Loucy (cell line): ENCODE measurements around the gene ZNF831.

Experiments
- H2AFZ ChIP-seq: fragments of 200-600 bp; sonication (generic); 2 replicates; pipeline ENCODE4 v1.6.0; 2016; ENCODE audit warnings: antibody characterized with exemption, mild to moderate bottlenecking, low read length, moderate library complexity
- H3F3A ChIP-seq: fragments of 200-600 bp; 2 replicates; pipeline ENCODE4 v1.6.0; 2016; ENCODE audit warnings: antibody characterized with exemption, low read depth, mild to moderate bottlenecking
- H3K27me3 ChIP-seq: fragments of 200-600 bp; sonication (generic); 2 replicates; pipeline ENCODE4 v1.6.1; 2014; ENCODE audit warnings: low read length, mild to moderate bottlenecking; ENCODE audit not compliant: insufficient read depth, poor library complexity, severe bottlenecking
- H3K36me3 ChIP-seq: fragments of 200-600 bp; sonication (generic); 2 replicates; pipeline ENCODE4 v1.6.1; 2016; ENCODE audit warnings: low read length; ENCODE audit not compliant: insufficient read depth
- H3K4me1 ChIP-seq: fragments of 200-600 bp; sonication (generic); 2 replicates; pipeline ENCODE4 v1.5.1; 2014; ENCODE audit warnings: low read length, mild to moderate bottlenecking; ENCODE audit not compliant: insufficient read depth, poor library complexity, severe bottlenecking
- H3K4me2 ChIP-seq: fragments of 200-600 bp; sonication (generic); 2 replicates; pipeline ENCODE4 v1.6.0; 2014; ENCODE audit warnings: antibody characterized with exemption, low read length, low read depth, mild to moderate bottlenecking; ENCODE audit not compliant: poor library complexity, severe bottlenecking
- H3K4me3 ChIP-seq: fragments of 200-600 bp; sonication (generic); 2 replicates; pipeline ENCODE4 v1.5.1; 2014; ENCODE audit warnings: low read length, mild to moderate bottlenecking, mixed read lengths; ENCODE audit not compliant: poor library complexity, severe bottlenecking
- H3K79me2 ChIP-seq: fragments of 200-600 bp; sonication (generic); 2 replicates; pipeline ENCODE4 v1.6.1; 2014; ENCODE audit warnings: low read length; ENCODE audit not compliant: insufficient read depth
- H3K9ac ChIP-seq: fragments of 200-600 bp; sonication (generic); 2 replicates; pipeline ENCODE4 v1.6.0; 2014; ENCODE audit warnings: mild to moderate bottlenecking, low read depth, low read length, moderate library complexity; ENCODE audit not compliant: poor library complexity, severe bottlenecking
- H3K9me2 ChIP-seq: fragments of 200-600 bp; sonication (generic); replicated peaks from 2 replicates; pipeline ENCODE4 v1.6.1; 2016; ENCODE audit warnings: low read depth, low read length, mixed read lengths
- H3K9me3 ChIP-seq: fragments of 200-600 bp; sonication (generic); 2 replicates; pipeline ENCODE4 v1.6.1; 2014; ENCODE audit warnings: mild to moderate bottlenecking, antibody characterized with exemption, low read length, low read depth; ENCODE audit not compliant: insufficient read depth
- H4K20me1 ChIP-seq: fragments of 200-600 bp; sonication (generic); 2 replicates; pipeline ENCODE4 v1.6.0; 2014; ENCODE audit warnings: antibody characterized with exemption, low read length, mild to moderate bottlenecking; ENCODE audit not compliant: insufficient read depth, poor library complexity, severe bottlenecking
- EZH2phosphoT487 ChIP-seq: fragments of 200-600 bp; IDR thresholded peaks from 2 replicates; pipeline ENCODE4 v1.6.1; 2018; ENCODE audit warnings: antibody characterized with exemption, mild to moderate bottlenecking, moderate library complexity, borderline replicate concordance
- TF ChIP-seq, protein P1 (sequence below): fragments of 200-600 bp; sonication (generic); conservative IDR thresholded peaks from 2 replicates; pipeline ENCODE4 v1.5.1; 2014; ENCODE audit warnings: mild to moderate bottlenecking, antibody characterized with exemption, low read length

ZNF831 gene

GRCh38 chr20:59207742-59208357 is 44.2 kb downstream of the ZNF831 start:
- Histone ChIP-seq H3K27me3 (no peaks in the 10 kb centered on the region), H3K9ac (no peak overlapping the region)

DNA sequence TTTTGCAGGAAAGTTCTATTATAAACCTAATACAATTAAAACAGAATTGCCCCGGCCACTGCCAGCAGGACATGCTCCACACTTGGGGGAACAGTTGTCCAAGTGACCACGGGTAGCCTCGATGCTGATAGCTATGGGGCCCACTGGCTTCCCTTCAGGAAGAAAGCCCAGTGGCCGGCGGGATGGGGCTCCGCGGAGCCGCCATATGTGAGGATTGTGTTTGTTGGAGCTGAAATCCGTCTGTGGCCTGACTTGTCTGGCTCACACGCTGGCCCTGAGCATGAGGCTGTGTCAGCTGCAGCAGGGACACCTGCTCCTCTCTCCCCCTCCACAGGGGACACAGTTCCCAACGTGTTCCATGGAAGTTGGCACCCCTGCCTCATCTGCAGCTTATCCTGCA is 46.6 kb downstream of the ZNF831 start:
- no peak overlapping the region for H3K9ac ChIP-seq
- TF ChIP-seq, protein P1, sequence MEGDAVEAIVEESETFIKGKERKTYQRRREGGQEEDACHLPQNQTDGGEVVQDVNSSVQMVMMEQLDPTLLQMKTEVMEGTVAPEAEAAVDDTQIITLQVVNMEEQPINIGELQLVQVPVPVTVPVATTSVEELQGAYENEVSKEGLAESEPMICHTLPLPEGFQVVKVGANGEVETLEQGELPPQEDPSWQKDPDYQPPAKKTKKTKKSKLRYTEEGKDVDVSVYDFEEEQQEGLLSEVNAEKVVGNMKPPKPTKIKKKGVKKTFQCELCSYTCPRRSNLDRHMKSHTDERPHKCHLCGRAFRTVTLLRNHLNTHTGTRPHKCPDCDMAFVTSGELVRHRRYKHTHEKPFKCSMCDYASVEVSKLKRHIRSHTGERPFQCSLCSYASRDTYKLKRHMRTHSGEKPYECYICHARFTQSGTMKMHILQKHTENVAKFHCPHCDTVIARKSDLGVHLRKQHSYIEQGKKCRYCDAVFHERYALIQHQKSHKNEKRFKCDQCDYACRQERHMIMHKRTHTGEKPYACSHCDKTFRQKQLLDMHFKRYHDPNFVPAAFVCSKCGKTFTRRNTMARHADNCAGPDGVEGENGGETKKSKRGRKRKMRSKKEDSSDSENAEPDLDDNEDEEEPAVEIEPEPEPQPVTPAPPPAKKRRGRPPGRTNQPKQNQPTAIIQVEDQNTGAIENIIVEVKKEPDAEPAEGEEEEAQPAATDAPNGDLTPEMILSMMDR = no peak
- no peak for TF ChIP-seq EZH2phosphoT487
- no peak overlapping the region for H3K4me3 ChIP-seq
- H3K79me2 ChIP-seq = no peaks in the 10 kb centered on the region
- no peaks in the 10 kb centered on the region for H3K9me2 ChIP-seq
- no peaks in the 10 kb centered on the region for H3K9me3 ChIP-seq
- no peaks in the 10 kb centered on the region for H3K36me3 ChIP-seq
- H2AFZ ChIP-seq = no peak overlapping the region
- H3F3A ChIP-seq = no peaks in the 10 kb centered on the region
- no peaks in the 10 kb centered on the region for H4K20me1 ChIP-seq
- no peak overlapping the region for H3K4me2 ChIP-seq
- H3K4me1 ChIP-seq = no peaks in the 10 kb centered on the region
- H3K27me3 ChIP-seq = no peaks in the 10 kb centered on the region

More at GRCh38 chr20:59207742-59208357, 44.2 kb downstream of the ZNF831 start:
- Histone ChIP-seq H3K9me3 (no peaks in the 10 kb centered on the region), H3K79me2 (no peaks in the 10 kb centered on the region), H3K4me3 (no peak overlapping the region), H3K9me2 (no peaks in the 10 kb centered on the region), H3F3A (no peaks in the 10 kb centered on the region), H4K20me1 (no peaks in the 10 kb centered on the region), H3K36me3 (no peaks in the 10 kb centered on the region), H3K4me2 (no peak overlapping the region), H3K4me1 (no peaks in the 10 kb centered on the region), H2AFZ (no peak overlapping the region)
- TF ChIP-seq, protein P1 = peak; percentile 86
- TF ChIP-seq EZH2phosphoT487 = no peak

- H3K4me1 ChIP-seq = no peaks in the 10 kb centered on the region
- H2AFZ ChIP-seq = no peak overlapping the region
- no peaks in the 10 kb centered on the region for H3K36me3 ChIP-seq
- no peaks in the 10 kb centered on the region for H3K27me3 ChIP-seq
- H3K79me2 ChIP-seq = no peaks in the 10 kb centered on the region
- TF ChIP-seq EZH2phosphoT487 = no peak
- TF ChIP-seq, protein P1 = no peak
- H3K4me3 ChIP-seq = no peak overlapping the region
- H3K9me3 ChIP-seq = no peaks in the 10 kb centered on the region
- no peak overlapping the region for H3K9ac ChIP-seq
- H3K4me2 ChIP-seq = no peak overlapping the region
- H3K9me2 ChIP-seq = no peaks in the 10 kb centered on the region
- no peaks in the 10 kb centered on the region for H4K20me1 ChIP-seq
- no peaks in the 10 kb centered on the region for H3F3A ChIP-seq
Observed at GRCh38 chr20:59211208-59211765, 47.7 kb downstream of the ZNF831 start.
